Pons (tissue), 1 donor: ENCODE data around the gene GLRB.
"Not testable (repeated sequence)": the region's sequence is repeated elsewhere in the genome, so short reads cannot be mapped to it uniquely, and the experiment has no call there.

ENCODE experiments used
- DNase-seq: peaks from one replicate; pipeline ENCODE4 v3.0.0-alpha.2; 2016; ENCODE audit warnings: low spot score

The GLRB gene

DNA sequence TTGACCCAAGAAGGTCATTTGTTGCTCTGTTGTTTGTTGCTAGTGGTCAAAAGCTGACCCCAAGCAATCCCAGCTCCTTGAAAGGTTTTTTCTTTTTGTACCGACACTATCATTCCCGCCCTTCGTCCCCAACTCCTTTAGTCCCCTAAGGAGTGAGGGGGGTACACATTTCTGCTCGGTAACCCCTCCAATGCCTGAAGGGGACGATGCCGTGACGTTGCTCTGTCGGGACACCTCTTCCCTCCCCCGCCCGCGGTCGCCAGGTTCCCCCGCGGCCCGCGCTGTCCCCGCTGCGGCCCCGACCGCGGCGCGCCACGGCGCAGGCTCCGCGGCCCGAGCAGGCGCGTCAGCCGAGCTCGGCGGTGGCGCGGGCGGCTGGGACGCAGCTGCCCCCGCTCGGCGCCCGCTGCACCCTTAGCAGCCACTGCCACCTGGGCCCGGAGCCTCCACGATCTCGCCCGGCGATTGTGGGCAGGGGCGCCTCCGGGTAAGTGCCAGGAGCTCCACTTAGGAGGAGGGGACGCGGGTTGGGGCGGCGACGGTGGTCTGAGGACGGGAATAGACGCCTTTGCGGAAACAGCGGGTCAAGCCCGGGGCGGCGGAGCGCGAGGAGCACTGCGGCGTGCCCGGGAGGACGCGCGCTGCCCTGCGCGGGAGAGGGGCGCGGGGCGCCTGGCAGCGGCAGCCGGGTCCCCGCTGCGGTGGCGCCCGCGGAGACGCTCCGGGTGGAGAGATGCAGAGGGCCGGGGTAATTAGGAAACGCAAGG lies at the start of gene GLRB:
GLRB (plus strand) TSS at position 340 of the 767 bp plus-strand sequence. CDS start 1,875 bp downstream, outside the sequence.
- no peak for DNase-seq

- peak; percentile 61 for DNase-seq
These were observed 40.5 kb upstream of the GLRB start for GRCh38 chr4:157035471-157035870.

- DNase-seq, result no peak
These were observed 35.5 kb upstream of the GLRB start for GRCh38 chr4:157040405-157040804.

GRCh38 chr4:157043131-157043530 lies 32.8 kb upstream of the GLRB start:
- DNase-seq, result no peak

DNA sequence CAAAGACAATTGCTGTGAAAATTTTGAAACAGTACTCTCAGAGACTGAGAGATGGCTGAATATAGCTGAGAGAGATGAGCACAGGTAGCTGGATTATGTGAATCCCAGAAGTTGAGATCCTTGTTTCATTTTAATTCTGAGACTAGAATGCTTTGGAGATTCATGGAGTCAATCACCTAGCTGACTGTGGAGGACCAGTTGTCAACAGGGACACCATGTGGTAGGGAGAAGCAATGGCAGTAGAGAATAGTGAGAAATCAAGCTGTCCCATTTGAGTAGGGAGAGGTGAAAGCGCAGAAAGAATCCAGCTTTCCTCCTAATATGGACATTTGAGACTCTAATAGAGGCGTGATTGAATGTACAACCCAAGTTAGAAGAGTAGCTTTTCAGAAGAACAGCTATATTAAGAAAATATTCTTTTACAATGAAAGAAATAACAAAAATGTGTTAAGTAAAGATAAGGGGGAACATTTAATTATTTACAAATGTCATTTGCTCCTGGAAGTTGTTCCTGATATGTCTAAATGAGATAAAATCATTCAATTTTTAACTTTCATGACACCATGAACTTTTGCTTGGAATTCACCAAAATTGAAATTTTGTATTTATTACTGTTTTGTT lies 30.3 kb upstream of the GLRB start:
- peak; percentile 81 for DNase-seq

DNA sequence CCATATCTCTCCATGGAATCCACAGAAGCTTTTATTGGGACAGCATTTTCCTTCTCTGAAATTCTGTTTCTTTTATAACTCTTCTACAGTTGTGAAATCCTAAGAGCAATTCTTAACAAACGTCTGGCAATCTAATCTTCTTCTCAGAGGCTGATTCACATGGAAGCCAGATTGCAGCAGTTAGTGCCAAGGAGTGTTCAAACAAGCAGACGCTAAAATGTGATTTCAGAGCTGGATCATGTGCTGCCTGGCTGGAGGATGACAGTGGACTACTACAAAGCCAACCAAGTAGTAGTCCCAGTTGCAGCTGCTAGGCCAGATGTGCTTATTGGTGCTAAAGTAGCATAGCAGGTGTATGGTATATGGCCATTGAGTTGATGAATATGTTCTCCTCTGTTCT lies 27.7 kb upstream of the GLRB start:
- DNase-seq, result no peak

- no peak for DNase-seq
These were observed 25.4 kb upstream of the GLRB start for GRCh38 chr4:157050561-157050960.

DNA sequence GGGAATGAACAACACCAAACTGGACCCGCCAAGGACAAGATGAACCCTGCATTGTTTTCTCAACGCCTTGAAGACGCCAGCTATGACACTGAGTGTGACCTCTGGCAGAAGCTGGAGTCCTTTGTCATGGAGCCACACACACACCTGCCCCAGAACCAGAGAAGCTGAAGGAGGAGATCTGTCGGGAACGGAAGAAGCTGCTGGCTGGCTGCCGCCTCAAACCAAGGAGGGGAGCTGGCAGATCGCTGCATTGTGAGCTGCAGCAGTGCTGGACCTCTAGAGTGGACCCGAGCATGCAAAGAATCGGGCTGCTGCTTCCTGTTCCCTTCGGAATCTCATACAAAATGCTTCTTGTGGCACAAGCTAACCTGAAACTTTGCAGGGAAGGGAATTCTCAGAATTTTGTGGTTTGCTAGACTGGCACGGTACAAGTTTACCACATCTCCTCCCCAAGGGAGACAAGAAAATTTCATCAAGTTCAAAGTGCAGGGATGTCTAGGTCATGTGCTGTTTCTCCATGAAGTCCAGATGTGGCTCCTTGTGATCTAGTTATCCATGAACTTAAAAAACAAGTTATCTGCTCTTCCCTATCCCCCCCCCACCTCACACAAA lies 23.4 kb upstream of the GLRB start:
- DNase-seq, result no peak

DNA sequence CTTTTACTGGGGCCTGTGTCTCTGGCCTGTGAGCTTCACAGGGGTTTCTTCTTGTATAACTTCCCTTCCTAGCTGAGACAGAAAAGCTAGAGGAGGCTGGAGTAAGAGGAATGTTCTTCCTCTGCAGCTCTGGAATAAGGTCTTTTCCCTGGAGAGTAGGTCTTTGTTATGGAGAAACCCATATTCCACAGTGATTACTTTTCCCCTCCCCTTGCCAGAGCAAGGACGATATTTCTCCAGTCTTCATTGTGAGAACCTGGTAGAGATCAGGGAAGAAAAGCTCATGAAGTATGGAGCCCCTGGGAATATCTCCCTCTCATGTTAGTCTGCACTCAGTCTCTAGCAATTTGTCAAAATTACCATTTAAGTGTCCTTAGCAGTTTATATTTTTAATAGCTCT lies 18.7 kb upstream of the GLRB start:
- DNase-seq, result no peak

- not testable (repeated sequence) for DNase-seq
These were observed 17.1 kb upstream of the GLRB start for GRCh38 chr4:157058899-157059298.

DNA sequence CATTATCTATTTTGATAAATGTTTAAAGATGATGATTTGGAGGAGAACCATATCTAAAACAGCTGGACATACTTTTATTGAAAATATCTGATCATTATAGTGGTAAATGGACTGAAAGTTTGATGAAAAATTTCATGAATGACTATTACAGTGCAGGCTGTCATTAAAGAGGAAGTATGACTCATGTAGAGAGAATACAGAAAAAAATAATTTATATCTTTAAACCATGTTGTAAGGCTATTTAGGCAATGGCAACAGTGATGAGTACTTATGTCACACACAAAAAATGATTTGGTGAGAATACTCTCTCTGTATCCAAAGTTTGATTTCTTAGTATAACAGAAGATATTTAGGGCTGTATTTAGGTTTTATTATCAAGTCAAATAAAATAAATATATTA lies 3.9 kb upstream of the GLRB start:
- no peak for DNase-seq

GRCh38 chr4:157075401-157075800 lies 549 bp upstream of the GLRB start:
- DNase-seq, result no peak

GRCh38 chr4:157076578-157076947 lies 613 bp downstream of the GLRB start:
- no peak for DNase-seq

DNA sequence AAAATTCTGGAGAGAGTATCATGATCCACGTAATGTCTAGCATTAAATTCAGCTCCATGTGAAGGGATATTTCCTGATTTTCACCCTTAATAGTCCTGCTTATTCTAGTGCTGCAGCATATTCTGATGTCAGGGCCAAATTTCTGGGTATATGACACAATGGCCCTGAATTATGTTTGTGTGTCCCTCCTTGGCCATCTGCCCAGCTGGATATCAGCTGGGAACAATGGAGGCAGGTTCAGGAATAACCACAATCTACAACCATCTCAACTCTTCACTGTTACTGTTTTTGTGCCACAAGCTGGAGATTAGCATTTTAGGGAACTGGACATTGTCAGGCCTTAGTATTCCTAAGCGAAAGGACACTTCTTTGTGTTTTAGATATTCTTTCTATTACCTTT lies 3.5 kb downstream of the GLRB start:
- DNase-seq, result no peak

GRCh38 chr4:157080605-157081004 lies 4.7 kb downstream of the GLRB start:
- no peak for DNase-seq

- DNase-seq, result no peak
These were observed 19.8 kb downstream of the GLRB start for GRCh38 chr4:157095716-157096115.

DNA sequence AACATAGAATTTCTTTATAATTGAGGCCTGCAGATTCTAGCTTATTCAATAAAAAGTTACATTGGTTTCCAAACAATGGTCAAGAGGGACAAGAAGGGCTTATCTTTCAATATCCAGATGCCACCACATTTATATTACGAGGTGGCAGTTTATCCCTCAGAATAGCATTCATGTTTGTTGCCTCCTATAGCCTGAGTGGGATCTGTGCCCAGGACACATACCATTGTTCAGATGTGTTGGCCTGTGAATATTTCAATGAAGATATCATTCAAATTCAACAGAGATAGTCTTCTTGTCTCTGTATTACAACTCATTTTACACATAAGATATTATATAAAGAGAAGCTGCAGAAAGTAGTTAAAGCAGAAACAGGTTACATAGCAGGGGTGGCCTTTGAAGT lies 20.5 kb downstream of the GLRB start:
- DNase-seq, result no peak

- no peak for DNase-seq
These were observed 23.6 kb downstream of the GLRB start for GRCh38 chr4:157099506-157099905.

DNA sequence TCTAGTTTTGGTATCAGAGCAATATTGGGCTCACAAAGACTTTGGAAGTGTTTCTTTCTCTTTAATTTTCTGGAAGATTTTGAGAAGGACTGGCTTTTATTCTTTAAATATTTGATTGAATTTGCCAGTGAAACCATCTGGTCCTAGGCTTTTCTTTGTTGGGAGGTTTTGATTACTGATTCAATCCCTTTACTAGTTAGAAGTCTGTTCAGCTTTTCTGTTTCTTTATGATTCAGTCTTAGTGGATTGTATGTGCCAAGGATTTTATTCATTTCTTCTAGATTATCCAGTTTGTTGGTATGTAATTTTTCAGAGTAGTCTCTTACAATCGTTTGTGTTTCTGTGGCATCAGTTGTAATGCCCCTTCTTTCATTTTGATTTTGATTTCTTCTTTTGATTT lies 28.6 kb downstream of the GLRB start:
- no peak for DNase-seq

DNA sequence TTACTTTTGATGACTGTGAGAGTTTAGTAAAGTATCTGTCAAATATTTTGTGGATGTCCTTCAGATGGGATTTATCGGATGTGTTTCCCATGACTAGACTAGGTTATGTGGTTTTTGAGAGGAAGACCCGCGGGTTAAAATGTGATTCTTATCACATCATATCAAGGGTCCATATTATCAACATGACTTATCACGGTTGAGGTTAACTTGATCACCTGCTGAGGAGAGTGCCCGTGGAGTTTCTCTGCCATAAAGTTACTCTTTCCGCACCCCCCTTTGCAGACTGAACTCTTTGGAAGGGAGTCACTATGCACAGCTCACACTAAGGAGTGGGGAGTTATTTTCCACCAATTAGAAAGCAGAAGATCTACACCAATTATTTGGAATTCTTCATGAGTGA lies 38.7 kb downstream of the GLRB start:
- no peak for DNase-seq

- DNase-seq, result no peak
These were observed 39.8 kb downstream of the GLRB start for GRCh38 chr4:157115613-157116335.

DNA sequence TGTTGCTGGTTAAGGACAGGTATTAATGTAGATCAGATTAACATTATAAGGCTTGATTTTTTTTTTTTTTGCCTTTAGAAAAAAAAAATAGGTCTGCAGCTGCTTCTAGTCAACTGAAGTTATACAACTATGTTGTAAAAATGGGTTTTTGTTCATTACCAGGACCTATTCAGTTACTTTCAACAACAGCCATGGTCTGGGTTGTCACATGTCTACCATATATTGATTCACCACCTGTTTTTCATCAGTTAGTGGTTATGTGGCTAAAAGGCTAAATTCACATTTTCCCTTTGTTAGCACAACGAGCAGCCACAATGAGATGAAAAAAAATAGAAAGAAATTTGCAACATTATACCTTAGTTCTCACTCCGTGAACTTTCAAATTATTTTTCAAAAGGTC lies 45.5 kb downstream of the GLRB start:
- no peak for DNase-seq

- DNase-seq, result no peak
These were observed 51.6 kb downstream of the GLRB start for GRCh38 chr4:157127571-157127970.
